Mucosa of stomach (tissue), 1 donor: Measurements from ENCODE around the gene NOP9.

Source experiments
- H3K27me3 ChIP-seq: one replicate; pipeline ENCODE4 v1.7.0; 2013; ENCODE audit warnings: mild to moderate bottlenecking, low read length; ENCODE audit not compliant: control insufficient read depth, insufficient read depth
- H3K36me3 ChIP-seq: one replicate; pipeline ENCODE4 v1.7.0; 2013; ENCODE audit warnings: low read length; ENCODE audit not compliant: control insufficient read depth, insufficient read depth
- H3K4me1 ChIP-seq: one replicate; pipeline ENCODE4 v1.7.0; 2013; ENCODE audit warnings: mild to moderate bottlenecking, low read length; ENCODE audit not compliant: control insufficient read depth, insufficient read depth
- H3K4me3 ChIP-seq: one replicate; pipeline ENCODE4 v1.7.0; 2013; ENCODE audit warnings: low read length
- H3K9ac ChIP-seq: one replicate; pipeline ENCODE4 v1.7.0; 2013; ENCODE audit warnings: mild to moderate bottlenecking, low read length, moderate library complexity
- H3K9me3 ChIP-seq: one replicate; pipeline ENCODE4 v1.7.0; 2013; ENCODE audit warnings: mild to moderate bottlenecking, low read length, moderate library complexity; ENCODE audit not compliant: control insufficient read depth
- donor health status: Pancreatic carcinoma.

The NOP9 gene

DNA sequence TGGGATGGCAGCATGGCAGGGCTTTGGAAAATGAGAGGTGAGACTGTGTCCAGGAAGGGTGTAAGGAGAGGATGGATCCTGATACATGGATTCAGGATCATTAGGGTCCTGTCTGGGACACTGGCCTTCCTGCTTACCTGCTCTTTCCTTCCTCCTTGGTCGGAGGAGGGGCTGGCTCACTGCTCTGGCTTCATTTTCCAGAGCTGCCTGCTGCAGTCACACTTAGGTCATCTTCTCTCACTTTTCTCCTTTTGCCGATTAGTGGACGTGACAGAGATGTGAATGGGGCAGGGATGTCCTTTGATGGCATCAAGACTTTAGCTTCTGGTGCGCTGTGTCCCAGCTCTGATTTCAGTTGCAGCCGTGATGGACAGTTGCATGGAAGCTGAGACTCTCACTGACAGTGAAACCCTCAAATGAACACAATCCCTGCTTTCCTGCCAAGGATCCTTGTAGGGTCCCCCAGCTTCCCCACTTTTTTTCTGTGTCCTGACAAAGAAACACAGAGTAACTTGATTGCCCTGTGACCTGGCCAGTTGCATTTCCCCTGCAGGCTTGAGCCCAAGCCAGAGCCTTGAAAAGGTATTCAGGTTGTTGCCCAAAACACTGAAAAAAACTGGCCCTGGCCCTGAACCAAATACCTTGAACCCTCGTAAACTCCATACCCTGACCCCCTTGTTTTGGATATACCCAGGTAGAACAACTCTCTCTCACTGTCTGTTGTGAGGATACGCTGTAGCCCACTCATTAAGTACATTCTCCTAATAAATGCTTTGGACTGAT is 8.9 kb downstream of the NOP9 start:
- Histone ChIP-seq H3K4me3 (no peak overlapping the region), H3K9ac (no peak overlapping the region), H3K4me1 (peaks cover 48% of the 10 kb centered on the region), H3K27me3 (no peaks in the 10 kb centered on the region), H3K9me3 (no peaks in the 10 kb centered on the region), H3K36me3 (peaks cover 15% of the 10 kb centered on the region)

DNA sequence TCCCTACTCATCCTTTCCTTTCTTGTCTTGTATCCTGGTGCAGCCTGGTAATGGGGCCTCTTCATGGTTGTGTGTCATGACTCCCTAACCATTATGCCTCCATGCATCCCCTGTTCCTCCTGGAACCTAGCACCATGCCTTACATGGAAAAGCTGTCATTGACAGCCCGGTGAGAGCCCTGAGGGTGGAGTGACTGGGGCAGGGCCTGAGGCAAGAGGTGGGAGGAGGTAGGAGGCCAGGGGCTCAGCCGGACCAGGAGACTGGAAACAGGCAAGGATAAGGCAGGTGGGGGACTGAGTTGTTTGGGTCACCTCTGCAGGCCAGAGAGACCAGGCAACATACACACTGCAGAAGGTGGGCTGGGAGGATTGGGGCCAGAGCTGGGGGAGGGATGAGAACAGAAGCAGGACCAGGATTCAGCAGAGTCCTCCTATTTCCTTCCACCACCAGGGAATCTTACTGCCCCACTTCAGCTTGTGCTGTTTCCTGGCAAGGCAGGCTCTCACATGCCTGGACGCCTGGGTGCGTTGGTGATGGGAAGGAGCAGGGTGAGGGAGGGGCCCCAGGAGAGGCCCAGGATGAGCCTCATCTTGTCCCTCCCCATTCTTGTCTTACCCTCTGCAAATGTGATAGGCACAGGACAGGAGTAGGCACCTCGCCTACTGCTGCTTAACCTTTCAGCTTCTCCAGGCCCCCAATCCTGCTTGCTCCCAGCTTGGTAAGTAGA is 10.1 kb downstream of the NOP9 start, which contains the start of gene LTB4R2:
Gene LTB4R2, plus strand, starts transcription at position 603 of the 727 bp plus-strand sequence. CDS start 525 bp downstream, outside the sequence.
- H3K4me1 ChIP-seq, result peaks cover 48% of the 10 kb centered on the region
- peaks cover 10% of the 10 kb centered on the region for H3K36me3 ChIP-seq
- H3K27me3 ChIP-seq, result no peaks in the 10 kb centered on the region
- peak within 1 kb of the TSS; percentile 15 for H3K9ac ChIP-seq
- no peak within 1 kb of the TSS for H3K4me3 ChIP-seq
- H3K9me3 ChIP-seq, result no peaks in the 10 kb centered on the region

DNA sequence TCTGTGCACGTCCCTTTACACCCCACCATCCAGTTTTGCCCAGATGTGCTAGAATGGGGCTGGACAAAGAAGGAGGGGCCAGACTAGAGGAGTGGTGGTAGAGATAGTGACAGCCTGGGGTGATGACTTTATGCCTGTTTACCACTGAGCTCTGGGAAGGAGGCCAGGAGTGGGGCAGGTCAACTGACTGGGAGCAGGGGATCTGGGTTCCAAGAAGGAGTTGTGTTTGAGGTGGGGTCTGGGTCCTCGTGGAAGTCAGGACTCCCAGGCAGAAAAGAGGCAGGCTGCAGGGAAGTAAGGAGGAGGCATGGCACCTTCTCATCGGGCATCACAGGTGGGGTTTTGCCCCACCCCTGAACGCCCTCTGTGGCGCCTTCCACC is 10.6 kb downstream of the NOP9 start:
- Histone ChIP-seq H3K9ac (peak overlapping the region; percentile 15), H3K9me3 (no peaks in the 10 kb centered on the region), H3K36me3 (peaks cover 4% of the 10 kb centered on the region), H3K27me3 (no peaks in the 10 kb centered on the region), H3K4me3 (no peak overlapping the region), H3K4me1 (peaks cover 52% of the 10 kb centered on the region)

DNA sequence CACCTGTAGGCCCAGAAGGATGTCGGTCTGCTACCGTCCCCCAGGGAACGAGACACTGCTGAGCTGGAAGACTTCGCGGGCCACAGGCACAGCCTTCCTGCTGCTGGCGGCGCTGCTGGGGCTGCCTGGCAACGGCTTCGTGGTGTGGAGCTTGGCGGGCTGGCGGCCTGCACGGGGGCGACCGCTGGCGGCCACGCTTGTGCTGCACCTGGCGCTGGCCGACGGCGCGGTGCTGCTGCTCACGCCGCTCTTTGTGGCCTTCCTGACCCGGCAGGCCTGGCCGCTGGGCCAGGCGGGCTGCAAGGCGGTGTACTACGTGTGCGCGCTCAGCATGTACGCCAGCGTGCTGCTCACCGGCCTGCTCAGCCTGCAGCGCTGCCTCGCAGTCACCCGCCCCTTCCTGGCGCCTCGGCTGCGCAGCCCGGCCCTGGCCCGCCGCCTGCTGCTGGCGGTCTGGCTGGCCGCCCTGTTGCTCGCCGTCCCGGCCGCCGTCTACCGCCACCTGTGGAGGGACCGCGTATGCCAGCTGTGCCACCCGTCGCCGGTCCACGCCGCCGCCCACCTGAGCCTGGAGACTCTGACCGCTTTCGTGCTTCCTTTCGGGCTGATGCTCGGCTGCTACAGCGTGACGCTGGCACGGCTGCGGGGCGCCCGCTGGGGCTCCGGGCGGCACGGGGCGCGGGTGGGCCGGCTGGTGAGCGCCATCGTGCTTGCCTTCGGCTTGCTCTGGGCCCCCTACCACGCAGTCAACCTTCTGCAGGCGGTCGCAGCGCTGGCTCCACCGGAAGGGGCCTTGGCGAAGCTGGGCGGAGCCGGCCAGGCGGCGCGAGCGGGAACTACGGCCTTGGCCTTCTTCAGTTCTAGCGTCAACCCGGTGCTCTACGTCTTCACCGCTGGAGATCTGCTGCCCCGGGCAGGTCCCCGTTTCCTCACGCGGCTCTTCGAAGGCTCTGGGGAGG is 11.3 kb downstream of the NOP9 start, which contains the start of gene LTB4R:
Gene LTB4R, plus strand, starts transcription at position 857 of the 959 bp plus-strand sequence. CDS start 4,150 bp downstream, outside the sequence.
- H3K27me3 ChIP-seq, result no peaks in the 10 kb centered on the region
- no peak within 1 kb of the TSS for H3K4me3 ChIP-seq
- peak within 1 kb of the TSS; percentile 37 for H3K9ac ChIP-seq
- peaks cover 59% of the 10 kb centered on the region for H3K4me1 ChIP-seq
- H3K36me3 ChIP-seq, result no peaks in the 10 kb centered on the region
- no peaks in the 10 kb centered on the region for H3K9me3 ChIP-seq

DNA sequence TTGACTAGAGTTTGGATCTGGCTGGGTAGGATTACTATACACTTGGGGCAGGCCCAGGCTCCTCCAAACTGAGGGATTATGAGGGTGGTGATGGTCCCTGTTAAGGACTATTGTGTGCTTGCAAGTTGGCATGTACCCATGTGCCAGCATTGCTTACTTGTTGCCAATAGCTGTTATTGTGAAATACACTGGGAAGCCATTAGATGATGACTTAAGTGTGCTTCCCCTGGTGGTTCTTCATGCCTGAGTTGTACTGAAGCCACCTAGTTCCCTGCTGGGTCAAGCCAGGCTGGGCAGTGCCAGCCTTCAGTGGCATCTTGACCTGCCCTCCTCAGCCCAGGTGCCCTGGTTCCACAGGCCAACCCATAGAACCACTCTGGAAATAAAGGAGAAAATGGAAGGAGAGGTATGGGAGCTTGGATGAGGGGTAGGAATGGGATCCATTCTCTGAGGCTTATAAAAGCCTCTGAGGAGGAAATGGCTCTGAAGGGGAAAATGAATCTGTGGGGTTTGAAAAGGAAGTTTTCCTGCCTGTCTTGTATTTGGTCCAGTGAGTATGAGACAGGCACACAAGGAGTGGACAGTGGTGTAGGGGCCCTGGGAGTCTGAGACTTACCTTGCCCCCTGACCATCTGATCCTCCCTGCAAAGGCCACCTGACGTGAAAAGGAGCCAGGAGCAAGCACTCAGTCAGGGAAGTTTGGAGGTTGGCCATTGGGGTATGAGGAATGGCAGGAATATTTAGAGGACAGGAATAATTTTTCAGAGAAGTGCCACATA is 12.4 kb downstream of the NOP9 start:
- peaks cover 64% of the 10 kb centered on the region for H3K4me1 ChIP-seq
- H3K36me3 ChIP-seq, result no peaks in the 10 kb centered on the region
- H3K4me3 ChIP-seq, result no peak overlapping the region
- no peaks in the 10 kb centered on the region for H3K9me3 ChIP-seq
- H3K9ac ChIP-seq, result no peak overlapping the region
- H3K27me3 ChIP-seq, result no peaks in the 10 kb centered on the region

DNA sequence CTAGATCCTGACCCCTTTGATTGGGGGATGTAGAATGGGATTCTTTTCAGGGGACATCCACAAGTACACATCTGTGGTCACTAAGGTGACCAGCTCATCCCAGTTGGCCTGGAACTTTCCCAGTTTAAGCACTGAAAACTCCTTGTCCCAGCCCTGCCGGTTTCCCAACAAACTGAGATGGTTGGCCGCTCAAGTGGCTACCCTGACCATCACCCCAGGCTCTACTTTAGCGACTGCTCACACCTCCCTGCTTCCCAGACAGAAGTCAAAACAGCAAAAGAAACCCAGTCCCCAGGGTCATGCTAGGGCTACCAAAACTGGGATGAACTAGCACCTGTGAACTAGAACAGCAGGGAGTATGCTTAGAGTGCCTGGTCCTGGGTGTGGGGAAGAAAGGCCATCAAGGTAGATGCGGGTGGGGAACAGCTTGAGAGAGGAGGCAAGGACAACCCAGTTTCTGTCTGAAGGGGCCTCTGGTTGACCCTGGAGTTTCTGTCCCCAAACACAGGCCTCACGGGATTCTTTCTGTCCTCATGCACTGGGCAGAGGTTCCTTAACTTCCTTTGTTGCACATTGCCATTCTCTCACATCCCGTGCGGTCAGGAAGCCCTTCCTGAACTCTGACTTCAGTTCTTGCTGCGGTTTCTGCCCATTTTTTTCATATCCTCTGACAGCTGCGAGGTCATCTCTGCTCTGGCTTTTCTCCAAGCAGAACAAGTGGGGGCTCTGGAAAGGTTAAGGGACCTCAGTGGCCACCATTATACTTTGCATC is 13.3 kb downstream of the NOP9 start:
- no peak overlapping the region for H3K4me3 ChIP-seq
- no peaks in the 10 kb centered on the region for H3K36me3 ChIP-seq
- H3K4me1 ChIP-seq, result peaks cover 55% of the 10 kb centered on the region
- no peaks in the 10 kb centered on the region for H3K9me3 ChIP-seq
- H3K27me3 ChIP-seq, result no peaks in the 10 kb centered on the region
- no peak overlapping the region for H3K9ac ChIP-seq

DNA sequence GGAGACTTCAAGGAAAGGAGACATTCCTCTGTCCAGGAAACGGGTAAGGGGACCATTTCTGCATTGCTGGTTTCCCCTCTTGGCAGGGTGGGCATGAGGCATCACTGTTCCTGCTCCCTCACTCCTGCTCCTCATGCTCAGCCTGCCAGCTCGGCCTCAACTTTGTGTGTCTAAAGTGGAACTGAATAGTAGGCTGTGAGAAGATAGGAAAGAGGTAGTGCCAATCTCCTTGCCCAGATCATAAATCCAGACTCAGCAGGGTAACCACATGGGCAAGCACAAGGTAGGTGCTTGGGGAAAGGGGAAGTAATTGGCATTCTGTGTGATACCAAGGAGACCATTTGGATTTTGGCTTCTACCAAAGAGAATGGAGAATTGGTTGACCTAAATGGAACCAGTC is 14.3 kb downstream of the NOP9 start:
- peaks cover 45% of the 10 kb centered on the region for H3K4me1 ChIP-seq
- H3K36me3 ChIP-seq, result no peaks in the 10 kb centered on the region
- H3K27me3 ChIP-seq, result peaks cover 2% of the 10 kb centered on the region
- no peaks in the 10 kb centered on the region for H3K9me3 ChIP-seq
- no peak overlapping the region for H3K9ac ChIP-seq
- H3K4me3 ChIP-seq, result no peak overlapping the region

DNA sequence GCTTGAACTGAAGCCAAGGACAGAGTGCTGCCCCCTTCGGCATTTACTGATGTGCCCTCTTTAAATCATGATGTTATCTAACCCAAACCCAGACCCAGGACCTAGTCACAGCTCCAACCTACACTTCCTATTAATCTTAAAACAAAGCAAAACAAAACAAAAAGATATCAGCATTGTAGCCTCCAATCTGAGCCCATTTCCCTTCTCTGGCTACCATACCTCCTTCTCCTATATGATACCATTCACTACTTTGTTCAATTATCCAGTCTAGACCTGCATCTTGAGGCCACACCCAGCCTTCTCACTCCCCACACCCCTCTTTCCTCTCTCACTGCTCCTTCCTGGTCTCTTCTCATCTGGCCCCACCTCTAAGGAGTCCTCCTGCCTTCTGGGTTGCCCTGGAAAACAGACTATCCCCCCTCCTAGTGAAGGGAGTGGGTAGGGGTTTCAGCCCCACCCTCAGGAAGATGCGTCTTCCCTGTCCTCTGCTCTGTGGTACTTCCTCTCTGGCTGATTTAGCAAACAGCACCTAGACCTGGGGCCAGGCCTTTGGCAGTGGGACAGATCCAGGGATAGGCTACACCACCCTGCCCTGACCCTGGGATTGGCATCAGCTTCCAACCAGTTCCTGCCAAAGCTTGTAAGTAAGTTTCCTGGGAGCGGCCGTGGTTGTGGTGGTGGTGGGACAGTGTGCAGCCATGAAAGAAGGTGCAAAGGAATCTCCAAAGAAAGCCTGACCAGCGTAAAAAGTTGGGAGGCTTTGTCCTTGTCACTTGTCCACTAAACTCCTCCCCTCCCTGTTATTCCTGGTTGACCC is 14.9 kb downstream of the NOP9 start:
- Histone ChIP-seq H3K27me3 (peaks cover 6% of the 10 kb centered on the region), H3K36me3 (no peaks in the 10 kb centered on the region), H3K4me3 (no peak overlapping the region), H3K9me3 (no peaks in the 10 kb centered on the region), H3K9ac (no peak overlapping the region), H3K4me1 (peaks cover 38% of the 10 kb centered on the region)

DNA sequence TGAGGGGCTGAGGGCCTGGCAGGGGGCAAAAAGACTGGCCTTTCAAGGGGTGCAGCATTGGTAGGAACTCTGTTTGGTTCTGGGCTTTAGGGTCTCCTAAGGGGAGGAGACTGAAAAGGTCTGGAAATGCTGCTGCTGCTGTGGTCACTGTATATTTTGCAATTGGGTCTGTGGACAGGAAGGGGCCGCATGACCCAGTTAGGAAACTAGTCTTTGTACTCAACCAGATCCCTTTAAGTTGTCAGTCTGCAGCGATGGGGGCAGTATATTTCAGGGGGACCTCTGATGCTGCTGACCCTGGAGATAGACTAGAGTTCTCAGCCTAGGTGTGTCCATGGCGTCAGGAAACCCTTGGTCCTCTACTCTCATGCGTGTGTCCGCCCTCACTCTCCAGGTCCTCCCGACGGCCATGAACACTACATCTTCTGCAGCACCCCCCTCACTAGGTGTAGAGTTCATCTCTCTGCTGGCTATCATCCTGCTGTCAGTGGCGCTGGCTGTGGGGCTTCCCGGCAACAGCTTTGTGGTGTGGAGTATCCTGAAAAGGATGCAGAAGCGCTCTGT is 15.7 kb downstream of the NOP9 start:
- H3K4me1 ChIP-seq, result peaks cover 31% of the 10 kb centered on the region
- no peaks in the 10 kb centered on the region for H3K36me3 ChIP-seq
- H3K27me3 ChIP-seq, result peaks cover 6% of the 10 kb centered on the region
- no peaks in the 10 kb centered on the region for H3K9me3 ChIP-seq
- no peak overlapping the region for H3K4me3 ChIP-seq
- H3K9ac ChIP-seq, result no peak overlapping the region
